RPMI8226 (cell line): Measurements from ENCODE around the gene ZNF724.
A peak's percentile ranks its signal among the peaks of the same experiment; 100 is the strongest.

ENCODE experiments used
- DNase-seq: peaks from one replicate; pipeline ENCODE4 v3.0.0-alpha.2; 2015

ZNF724 gene

GRCh38 chr19:23241419-23241818 lies 8.8 kb downstream of the ZNF724 start:
- peak; percentile 5 for DNase-seq

GRCh38 chr19:23222998-23223652 lies 27.1 kb downstream of the ZNF724 start:
- DNase-seq: no peak

GRCh38 chr19:23203841-23204344 lies 46.3 kb downstream of the ZNF724 start:
- DNase-seq: no peak

GRCh38 chr19:23190341-23190740 lies 59.9 kb downstream of the ZNF724 start:
- DNase-seq: no peak

GRCh38 chr19:23183251-23183650 lies 66.9 kb downstream of the ZNF724 start:
- no peak for DNase-seq
